ENCODE data around the gene TSPAN5. TPM values are rescaled to one million over a fixed set of nuclear protein-coding genes. Genes with fewer than 3 reads are reported as not detected.

TSPAN5 gene
- total RNA-seq, 1 donor from 2014 or later = 21.8 TPM

- intact Hi-C loops (cut with micrococcal nuclease) = no loop called here
Measured at GRCh38 chr4:98673978-98674377, 15.6 kb upstream of the TSPAN5 start.

DNA sequence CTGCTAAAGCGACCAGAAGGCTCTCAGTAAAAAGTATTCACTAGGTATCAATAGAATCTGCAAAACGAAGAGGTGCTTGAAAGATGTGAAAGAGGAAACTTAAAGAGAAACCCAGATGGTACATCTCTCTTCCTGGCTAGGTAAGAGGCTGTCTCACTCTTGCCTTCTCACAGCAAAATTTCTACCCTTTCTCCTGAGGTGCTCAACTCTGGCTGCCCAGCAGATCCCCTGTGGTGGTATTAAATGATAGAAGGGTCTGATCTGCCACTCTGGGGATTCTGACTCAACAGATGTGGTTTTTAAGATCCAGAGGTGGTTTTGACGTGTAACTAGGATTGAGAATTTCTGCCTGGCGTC lies 14.9 kb upstream of the TSPAN5 start:
- intact Hi-C loops (cut with micrococcal nuclease) = no loop called here

DNA sequence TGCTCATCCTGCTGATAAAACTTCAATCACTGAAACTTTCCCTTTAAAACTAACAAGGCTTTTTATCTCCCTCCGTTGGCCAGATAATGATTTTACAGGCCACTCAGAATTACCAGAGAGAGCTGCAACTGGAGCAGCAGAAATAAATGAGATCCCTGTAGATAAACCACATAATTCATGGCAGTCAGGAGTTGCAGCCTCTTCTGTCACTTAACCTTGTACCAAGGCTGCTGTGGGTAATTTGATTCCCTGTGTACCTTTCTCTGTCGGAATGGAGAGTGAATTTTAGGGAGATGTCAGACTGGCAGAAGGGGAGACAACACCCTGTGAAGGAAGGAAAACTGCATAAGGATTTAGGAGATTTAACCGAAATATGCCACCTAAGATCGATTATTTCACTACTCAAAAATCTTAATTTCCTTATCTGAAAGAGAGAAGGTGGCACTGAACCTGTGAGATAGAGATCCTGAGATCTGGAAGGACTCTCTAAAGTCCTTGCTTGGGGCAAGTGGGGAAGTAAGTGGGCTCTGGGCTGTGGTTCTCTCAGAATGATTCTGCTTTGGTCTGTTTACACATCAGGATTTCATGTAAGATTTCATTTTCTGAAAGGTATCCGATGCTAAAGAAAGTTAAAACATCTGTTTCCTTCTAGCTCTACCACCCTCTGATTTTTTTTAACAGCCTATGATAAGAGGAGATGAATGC lies 14.3 kb upstream of the TSPAN5 start:
- intact Hi-C loops (cut with micrococcal nuclease) = no loop called here

- intact Hi-C loops (cut with micrococcal nuclease) = no loop called here
Measured at GRCh38 chr4:98671131-98671530, 12.7 kb upstream of the TSPAN5 start.

GRCh38 chr4:98670186-98670585 lies 11.8 kb upstream of the TSPAN5 start:
- intact Hi-C loops (cut with micrococcal nuclease) = no loop called here

GRCh38 chr4:98669577-98669976 lies 11.2 kb upstream of the TSPAN5 start:
- intact Hi-C loops (cut with micrococcal nuclease) = no loop called here

DNA sequence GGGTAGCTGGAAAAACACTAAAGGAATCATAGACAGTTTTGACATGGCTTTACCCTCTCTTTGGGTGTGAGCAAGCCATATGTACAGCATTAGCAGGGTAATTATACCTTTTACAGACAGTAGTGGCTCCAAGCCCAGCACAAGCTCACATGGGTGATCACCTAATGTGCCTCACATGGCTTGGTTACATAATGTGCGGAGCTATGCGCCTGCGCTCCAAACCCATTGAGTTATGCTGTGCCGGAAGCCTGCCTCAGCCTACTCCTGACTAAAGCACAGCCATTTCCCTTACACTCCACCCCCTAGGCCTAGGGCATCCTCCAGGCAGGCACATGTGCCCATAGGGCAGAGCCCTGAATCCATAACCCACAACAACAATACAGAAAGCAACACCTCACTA lies 6.5 kb upstream of the TSPAN5 start:
- intact Hi-C loops (cut with micrococcal nuclease) = loop anchor here (5.0 kb wide), 4 partner anchors 63 to 897 kb away; partner anchors contain the start of genes ADH5 and TRMT10A

- intact Hi-C loops (cut with micrococcal nuclease) = loop anchor here (1.0 to 5.0 kb wide), 8 partner anchors 26 to 899 kb away; partner anchors contain the start of genes ADH5, EIF4E and TRMT10A
Measured at GRCh38 chr4:98663226-98664006, 5.0 kb upstream of the TSPAN5 start.

DNA sequence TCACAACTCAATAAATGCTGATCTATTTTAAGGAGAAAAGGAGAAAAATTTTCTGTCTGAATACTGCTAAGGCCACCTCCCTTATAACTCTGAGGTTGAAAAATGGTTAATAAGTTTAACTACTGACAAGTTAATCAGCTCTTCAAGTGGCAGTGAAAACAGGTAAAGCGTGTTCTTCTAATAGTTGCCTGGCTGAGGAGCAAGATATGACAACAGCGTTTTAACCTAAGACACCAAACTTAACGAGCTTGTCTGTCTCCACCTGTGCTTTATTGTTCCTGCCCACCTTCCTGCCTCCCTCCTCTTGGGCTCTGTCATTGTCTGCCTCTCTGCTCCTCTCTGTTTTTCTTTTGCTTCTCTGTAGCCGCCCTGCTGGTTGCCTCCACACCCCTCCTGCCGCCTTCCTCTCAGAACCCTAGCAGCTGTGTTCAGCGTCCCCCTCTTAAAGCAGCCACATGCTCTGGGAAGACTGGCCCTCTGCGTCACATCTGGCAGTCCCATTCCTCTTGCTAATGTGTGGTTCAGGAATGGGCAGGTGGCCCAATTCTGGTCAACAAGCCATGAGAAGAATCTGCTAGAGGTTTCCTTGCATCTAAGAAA lies 4.3 kb upstream of the TSPAN5 start:
- intact Hi-C loops (cut with micrococcal nuclease) = loop anchor here (1.0 to 5.0 kb wide), 8 partner anchors 27 to 900 kb away; partner anchors contain the start of genes ADH5, EIF4E and TRMT10A

DNA sequence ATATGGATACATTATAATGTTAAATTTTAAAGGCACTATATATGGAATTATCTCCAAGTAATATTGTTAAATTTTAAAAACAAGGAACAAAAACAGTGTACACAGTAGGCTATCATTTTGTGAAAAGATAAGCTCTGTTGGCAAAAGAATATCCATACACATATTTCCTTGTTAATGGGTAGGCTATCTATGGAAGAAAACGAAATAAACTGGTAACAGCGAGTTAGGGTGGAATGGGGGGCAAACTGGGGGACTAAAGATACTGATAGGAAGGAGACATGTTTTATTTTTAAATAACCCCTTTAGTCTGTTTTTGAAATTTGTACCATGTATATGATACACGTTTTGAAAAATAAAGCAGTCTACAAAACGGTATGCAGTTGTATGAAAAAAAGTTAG lies 3.6 kb upstream of the TSPAN5 start:
- intact Hi-C loops (cut with micrococcal nuclease) = loop anchor here (2.0 to 5.0 kb wide), 5 partner anchors 60 to 900 kb away; partner anchors contain the start of genes ADH5 and TRMT10A

GRCh38 chr4:98661371-98662054 lies 3.1 kb upstream of the TSPAN5 start:
- intact Hi-C loops (cut with micrococcal nuclease) = loop anchor here (2.0 to 5.0 kb wide), 5 partner anchors 59 to 901 kb away; partner anchors contain the start of genes ADH5 and TRMT10A

- intact Hi-C loops (cut with micrococcal nuclease) = loop anchor here (5.0 kb wide), 6 partner anchors 58 to 902 kb away; partner anchors contain the start of genes ADH5, STPG2 and TRMT10A
Measured at GRCh38 chr4:98659741-98660462, 1.5 kb upstream of the TSPAN5 start.

GRCh38 chr4:98659106-98659592 lies 738 bp upstream of the TSPAN5 start:
- intact Hi-C loops (cut with micrococcal nuclease) = loop anchor here (5.0 kb wide), 2 partner anchors 192 to 517 kb away; partner anchors contain the start of gene STPG2

DNA sequence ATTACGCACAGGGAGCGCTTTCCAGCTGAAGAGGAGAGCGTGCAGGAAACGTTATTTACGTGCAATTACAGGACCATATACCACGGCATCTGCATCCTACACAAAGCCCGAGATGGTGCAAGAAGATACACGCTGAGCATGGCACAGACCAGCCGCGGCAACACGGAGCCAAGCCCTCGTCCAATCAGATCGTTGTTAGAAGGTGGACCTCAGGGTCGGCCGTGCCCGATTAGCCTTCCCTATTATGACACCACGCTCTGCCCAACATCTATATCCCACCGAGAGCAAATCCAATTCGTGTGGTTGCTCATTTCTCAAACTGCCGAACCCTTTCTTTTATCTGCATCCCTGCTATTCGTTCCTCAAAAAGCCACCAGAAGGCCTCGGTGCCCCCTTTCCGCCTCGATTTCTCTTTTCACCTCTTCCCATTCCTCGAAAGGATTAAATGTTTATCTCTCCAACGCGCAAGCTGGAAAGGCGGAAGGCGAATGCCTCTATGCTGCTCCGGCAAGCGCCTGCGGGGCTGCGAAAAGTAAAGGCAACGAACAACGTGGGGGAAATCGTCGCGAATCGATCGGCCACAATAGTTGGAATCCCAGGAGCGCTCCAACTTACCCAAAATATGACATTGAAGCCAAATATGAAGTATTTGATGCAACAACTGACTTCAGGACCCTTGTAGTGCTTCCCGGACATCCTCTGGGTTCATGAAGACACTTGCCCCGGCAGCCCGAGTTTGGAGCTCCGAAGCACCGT lies 702 bp downstream of the TSPAN5 start:
- intact Hi-C loops (cut with micrococcal nuclease) = loop anchor here (1.0 to 5.0 kb wide), 6 partner anchors 18 to 515 kb away; partner anchors contain the start of genes EIF4E, METAP1 and STPG2

DNA sequence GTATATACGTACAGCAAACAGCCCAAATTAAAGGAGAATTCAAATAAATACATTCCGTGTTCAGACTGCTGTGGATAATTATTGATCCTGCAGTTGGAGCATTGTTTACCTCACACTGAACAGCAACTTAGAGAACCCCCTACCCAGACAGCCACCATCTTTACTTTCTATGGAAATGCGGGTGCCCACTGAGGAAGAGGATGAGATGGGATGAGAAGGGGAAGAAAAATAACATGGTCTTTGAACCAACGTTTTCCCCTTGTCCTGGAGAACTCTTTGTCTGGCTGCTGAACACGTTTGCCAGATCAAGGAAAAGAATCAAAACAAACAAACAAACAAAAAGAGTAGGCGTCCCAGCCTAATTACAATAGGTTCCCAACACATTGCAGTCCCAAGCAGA lies 1.5 kb downstream of the TSPAN5 start:
- intact Hi-C loops (cut with micrococcal nuclease) = loop anchor here (5.0 kb wide), 2 partner anchors 190 to 515 kb away; partner anchors contain the start of gene STPG2

DNA sequence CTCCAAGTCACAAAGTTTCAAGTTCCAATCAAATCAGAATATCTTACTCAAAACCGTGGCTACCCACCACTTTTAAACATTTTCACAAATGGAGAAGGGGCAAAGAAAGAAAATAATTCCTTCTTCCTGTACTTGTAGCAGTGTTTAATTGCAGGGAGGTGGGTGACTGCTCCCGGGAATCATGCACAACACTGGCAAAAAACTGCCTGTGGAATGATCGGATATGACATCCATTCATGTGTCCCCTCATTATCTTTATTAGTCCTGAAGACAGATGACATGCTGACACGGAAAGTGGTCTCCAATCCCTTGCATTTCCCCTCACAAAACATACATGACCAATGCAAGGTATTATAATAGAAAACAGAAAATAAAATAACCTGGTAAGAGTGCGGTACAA lies 2.0 kb downstream of the TSPAN5 start:
- intact Hi-C loops (cut with micrococcal nuclease) = loop anchor here (5.0 kb wide), 2 partner anchors 189 to 514 kb away; partner anchors contain the start of gene STPG2

GRCh38 chr4:98653890-98654867 lies 4.2 kb downstream of the TSPAN5 start:
- intact Hi-C loops (cut with micrococcal nuclease) = no loop called here

DNA sequence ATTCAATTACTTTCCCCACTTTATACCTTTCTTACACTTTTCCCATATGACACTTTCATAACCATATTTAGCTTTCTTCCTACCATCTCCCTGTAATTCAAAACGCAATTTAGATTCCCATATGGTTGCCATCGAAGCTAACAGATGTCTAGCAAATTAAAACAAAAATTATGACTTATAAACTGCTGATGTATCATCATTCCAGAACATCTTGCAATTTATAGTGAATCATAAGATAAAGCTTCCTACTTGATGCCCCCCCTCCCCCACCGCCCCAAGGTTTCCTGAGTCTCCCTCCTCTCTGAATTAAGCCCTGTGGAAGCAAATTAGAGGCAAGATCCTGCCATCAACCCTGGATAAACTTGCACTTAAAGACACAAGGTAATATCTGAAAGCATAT lies 5.4 kb downstream of the TSPAN5 start:
- intact Hi-C loops (cut with micrococcal nuclease) = no loop called here
